NCI-H524 treated with DMSO at 0.1 percent for 48 hours (cell line): ENCODE results near the gene KLHDC7B.
A peak's percentile ranks its signal among the peaks of the same experiment; 100 is the strongest.

Source experiments
- DNase-seq: peaks from one replicate; lab custom pipeline; 2025; lab: John Stamatoyannopoulos, UW

Gene KLHDC7B

DNA sequence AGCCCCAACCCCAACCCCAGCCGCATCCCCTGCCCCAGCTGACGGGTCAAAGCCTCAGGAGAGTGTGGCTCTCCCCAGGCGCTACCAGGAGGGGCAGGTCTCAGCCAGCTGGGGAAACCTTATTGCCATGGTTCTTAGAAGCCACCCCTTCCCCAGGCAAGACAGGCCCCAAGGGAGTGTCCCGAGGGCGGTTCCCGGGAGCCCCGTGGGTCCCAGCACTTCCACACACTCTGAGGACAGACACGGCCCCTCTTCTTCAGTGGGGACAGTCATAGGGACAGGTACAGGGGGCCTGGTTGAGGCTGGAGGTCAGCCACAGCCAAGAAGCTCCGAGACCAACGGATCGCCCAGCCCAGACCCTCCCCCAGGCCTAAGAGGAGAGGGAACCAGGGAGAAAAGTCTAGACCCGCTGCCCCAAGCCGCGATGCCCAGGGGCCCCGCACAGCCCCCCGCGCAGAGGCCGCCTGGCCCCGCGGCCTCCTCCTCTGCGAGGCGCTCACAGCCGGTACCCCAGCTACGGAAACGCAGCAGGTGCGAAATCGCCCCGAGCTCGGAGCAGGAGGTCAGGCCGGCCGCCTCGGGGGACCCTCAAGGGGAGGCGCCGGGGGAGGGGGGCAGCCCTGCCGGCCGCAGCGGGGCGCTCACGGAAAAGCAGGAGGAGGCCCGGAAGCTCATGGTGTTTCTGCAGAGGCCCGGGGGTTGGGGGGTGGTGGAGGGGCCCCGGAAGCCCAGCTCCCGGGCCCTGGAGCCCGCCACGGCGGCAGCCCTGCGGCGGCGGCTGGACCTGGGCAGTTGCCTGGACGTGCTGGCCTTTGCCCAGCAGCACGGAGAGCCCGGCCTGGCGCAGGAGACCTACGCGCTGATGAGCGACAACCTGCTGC is 2.6 kb downstream of the KLHDC7B start:
- no peak for DNase-seq

DNA sequence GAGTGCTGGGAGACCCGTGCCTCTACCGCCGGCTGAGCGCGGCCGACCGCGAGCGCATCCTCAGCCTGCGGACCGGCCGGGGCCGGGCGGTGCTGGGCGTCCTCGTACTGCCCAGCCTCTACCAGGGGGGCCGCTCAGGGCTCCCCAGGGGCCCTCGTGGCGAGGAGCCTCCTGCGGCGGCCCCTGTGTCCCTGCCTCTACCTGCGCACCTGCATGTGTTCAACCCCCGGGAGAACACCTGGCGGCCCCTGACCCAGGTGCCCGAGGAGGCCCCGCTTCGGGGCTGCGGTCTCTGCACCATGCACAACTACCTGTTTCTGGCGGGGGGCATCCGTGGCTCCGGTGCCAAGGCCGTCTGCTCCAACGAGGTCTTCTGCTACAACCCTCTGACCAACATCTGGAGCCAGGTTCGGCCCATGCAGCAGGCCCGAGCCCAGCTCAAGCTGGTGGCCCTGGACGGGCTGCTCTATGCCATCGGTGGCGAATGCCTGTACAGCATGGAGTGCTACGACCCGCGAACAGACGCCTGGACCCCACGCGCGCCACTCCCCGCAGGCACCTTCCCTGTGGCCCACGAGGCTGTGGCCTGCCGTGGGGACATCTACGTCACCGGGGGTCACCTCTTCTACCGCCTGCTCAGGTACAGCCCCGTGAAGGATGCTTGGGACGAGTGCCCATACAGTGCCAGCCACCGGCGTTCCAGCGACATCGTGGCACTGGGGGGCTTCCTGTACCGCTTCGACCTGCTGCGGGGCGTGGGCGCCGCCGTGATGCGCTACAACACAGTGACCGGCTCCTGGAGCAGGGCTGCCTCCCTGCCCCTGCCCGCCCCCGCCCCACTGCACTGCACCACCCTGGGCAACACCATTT is 3.5 kb downstream of the KLHDC7B start:
- DNase-seq, result no peak

DNA sequence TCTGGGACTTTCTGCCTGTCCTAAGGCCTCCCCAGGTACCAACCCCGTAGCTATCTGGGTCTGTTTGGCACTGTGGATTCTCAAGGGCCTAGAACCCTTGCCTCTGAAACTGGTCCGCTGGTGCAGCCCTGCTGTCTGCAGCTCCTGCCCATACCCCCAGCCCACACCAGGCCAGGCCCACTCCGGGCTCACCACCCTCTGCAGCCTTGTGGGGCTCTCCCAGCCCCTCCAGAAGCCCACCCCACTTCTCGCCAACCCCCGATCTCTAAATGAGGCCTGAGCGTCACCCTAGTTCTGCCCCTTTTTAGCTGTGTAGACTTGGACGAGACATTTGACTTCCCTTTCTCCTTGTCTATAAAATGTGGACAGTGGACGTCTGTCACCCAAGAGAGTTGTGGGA is 4.7 kb downstream of the KLHDC7B start:
- no peak for DNase-seq

DNA sequence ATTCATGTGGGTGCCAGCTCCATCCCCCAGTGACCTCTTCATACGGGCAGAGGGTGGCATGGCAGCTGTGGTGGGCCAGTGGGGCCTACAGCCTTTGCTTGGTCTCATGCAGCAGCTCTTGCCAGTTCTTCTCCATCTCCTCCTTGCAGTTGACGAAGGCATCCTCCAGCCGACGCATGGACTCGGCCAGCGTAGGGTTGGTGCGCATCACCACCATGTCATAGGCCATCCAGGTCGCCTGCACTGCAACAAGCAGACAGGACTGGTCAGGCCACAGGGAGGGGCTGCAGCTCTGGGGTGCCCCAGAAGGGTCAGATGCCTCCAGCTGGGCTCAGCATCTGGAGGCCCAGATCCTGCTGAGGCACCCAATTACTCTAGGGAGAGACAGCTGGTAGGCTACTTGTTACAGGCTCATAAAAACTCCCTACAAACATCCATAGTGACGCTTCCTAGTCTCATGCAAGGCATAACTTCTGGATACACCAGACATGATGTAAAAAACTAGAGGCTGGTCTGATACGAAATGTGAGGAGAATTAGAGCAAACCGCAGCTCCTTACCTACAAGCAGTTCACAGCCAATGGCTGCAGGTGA is 5.6 kb downstream of the KLHDC7B start:
- no peak for DNase-seq

DNA sequence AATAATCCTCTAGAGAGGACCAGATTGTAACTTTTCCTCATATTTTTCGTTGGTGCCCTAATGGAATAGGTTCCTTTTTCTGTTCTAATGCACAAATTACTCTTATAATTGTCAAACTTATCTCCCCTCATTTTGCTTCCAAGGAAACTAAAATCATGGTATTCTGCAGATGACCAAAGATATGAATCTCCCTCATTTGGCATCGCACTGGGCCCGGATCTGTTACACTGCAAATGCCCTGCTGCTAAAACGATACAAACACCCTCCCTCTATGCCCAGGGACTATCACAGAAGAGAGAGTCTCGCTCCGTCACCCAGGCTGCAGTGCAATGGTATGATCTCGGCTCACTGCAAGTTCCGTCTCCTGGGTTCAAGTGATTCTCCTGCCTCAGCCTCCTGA is 7.6 kb downstream of the KLHDC7B start:
- DNase-seq, result no peak

DNA sequence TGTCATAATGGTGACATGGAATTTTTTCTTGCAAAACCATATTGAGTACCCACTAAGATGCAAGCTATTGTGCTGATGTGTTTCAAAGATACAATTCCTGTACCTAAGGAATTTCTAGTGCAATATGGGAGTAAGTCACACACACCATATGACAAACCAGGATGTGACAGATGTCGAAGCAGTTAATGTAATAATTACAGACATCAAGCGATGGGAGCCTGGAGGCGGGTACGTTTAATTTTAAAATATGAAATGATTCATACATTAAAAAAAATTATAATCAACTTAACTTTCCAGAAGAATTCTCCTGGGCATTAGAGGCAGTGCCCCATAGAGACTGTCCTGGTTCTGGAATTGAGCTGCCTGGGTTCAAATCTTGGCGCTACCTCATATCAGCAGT is 11.0 kb downstream of the KLHDC7B start:
- no peak for DNase-seq

DNA sequence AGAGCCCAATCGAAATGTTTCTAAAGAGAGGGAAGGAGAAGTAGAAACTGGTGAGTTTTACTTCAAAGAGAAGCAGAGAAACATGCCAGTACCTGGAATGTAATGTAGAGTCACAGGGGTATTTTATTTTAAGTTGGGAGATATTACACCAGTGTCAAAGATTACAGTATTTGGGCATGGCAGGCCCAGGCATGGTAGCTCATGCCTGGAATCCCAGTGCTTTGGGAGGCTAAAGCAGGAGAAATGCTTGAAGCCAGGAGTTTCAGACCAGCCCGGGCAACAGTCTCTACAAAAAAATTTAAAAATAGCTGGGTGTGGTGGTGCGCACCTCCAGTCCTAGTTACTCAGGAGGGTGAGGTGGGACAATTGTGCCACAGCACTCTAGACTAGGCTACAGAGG is 14.3 kb downstream of the KLHDC7B start:
- DNase-seq, result no peak

DNA sequence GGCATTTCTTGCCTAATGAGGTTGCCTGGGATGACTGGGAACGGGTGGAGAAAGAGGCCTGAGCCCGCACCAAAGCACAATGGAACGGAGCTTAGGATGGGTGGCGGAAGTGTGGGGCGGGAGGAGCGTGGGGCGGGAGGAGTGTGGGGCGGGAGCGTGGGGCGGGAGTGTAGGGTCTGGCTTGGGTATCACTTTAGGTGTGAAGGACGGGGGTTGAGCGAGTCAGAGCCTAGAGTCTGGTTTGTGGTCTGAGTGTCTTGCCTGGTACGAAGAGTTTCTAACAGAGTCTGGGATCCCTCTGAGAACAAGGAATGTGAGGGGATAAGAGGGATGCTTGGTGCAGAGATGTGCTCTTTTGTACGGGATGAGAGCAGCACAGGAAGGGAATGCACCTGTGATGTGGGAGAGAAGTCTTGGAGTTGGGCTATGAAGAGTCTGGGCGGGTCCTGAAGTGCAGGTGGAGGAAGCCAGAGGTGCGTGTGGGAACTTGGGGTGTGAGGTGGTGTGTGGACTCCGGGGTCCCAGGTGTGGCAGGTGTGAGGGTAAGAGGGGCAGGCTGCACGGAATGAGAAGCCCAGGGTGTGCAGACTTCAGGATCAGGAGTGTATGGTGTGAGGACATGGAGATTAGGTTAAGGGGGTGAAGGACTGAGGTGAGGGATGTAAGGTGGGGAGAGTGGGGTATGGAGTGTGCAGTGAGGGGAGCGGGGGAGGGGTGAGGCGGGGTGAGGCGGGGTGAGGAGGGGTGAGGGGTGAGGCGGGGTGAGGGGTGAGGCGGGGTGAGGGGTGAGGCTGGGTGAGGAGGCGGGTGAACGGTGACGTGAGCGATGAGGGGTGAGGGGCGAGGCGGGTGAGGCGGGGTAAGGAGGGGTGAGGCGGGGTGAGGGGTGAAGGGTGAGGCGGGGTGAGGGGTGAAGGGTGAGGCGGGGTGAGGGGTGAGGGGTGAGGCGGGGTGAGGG is 16.0 kb downstream of the KLHDC7B start:
- no peak for DNase-seq

DNA sequence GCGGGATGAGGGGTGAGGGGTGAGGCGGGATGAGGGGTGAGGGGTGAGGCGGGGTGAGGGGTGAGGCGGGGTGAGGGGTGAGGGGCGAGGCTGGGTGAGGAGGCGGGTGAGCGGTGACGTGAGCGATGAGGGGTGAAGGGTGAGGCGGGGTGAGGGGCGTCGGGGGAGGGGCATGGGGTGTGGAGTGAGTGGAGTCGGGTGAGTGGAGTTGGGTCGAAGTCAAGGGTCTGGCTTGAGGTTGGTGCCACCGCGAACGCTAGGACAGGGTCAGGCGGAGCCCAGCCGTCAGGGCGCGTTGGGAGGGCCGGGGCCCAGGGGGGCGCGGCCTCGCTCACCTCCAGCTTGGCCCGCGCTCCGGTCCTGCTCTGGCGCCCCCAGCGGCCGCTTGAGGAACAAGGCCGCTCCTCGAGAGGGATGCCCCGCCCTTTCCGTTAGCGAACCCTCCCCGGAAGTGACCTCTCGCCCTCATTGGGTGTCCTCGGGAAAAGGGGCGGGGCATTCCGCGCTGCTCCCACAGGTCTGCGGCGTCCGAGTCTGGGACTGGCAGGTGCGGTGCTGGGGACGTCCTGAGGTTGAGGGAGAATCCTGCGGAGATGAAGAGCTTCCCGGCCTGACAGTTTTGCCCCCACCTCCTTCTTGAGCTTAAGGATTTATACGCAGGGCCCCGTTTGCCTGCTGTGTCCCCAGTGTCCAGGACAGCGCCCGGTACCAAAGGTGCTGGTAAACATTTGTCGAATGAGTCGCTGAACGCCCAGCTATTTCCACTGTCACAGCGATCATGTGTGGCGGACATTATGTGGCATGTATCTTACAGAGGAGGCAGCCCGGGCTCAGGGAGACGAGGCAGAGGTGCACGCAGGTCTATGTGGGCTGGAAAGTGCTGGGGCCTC is 17.1 kb downstream of the KLHDC7B start, which contains the start of gene SYCE3:
SYCE3 (minus strand) TSS at position 397 of the 890 bp plus-strand sequence. CDS start 6,514 bp downstream, outside the sequence.
- peak; percentile 71 for DNase-seq

DNA sequence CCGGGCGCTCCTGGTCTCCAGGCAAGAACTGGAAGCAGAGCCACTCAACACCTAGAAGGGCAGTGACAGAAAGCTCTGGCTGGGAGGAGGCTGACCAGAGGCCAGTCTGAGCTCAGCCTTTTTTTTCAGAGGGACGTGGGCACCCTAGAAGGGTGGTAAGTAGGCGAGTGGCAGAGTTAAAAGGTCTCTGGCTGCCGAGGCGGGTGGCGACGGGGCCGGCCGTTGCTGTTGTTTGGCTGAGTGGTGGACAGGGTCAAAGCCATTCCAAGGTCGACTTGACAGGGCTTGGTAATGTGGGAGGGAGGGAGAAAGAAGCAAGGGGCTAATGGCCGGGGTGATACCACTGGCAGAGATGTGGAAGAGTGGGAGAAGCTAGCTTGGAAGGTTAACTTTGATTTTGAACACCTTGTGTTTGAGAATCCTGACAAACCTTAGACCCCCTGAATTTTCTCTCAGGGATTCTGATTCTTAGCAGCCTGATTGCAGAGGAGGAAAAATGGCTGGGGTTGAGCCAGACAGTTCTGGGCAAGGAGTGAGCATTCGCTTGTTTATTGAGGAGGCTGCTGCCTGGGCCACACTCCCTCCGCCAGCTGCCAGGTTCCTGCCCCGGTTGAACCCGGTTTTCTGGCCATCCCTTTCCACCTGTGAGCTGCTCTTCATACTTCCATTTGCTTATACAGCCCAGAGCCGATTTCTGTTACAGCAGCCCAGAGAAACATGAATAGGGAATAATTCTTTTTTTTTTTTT is 17.9 kb downstream of the KLHDC7B start:
- DNase-seq, result no peak

DNA sequence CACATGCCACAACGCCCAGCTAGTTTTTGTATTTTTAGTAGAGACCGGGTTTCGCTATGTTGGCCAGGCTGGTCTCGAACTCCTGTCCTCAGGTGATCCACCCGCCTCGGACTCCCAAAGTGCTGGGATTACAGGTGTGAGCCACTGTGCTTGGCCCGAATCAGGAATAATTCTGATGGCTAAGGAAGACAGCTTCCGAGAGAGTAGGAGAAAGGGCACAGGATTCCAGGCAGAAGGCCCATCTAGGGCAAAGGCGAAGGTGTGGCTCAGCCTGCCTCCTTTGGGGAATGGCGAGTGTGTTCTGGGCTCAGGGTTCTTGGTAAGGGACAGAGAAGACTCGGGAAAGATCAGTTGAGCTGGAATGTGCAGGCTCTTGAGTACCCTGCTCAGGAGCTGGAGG is 18.6 kb downstream of the KLHDC7B start:
- no peak for DNase-seq

DNA sequence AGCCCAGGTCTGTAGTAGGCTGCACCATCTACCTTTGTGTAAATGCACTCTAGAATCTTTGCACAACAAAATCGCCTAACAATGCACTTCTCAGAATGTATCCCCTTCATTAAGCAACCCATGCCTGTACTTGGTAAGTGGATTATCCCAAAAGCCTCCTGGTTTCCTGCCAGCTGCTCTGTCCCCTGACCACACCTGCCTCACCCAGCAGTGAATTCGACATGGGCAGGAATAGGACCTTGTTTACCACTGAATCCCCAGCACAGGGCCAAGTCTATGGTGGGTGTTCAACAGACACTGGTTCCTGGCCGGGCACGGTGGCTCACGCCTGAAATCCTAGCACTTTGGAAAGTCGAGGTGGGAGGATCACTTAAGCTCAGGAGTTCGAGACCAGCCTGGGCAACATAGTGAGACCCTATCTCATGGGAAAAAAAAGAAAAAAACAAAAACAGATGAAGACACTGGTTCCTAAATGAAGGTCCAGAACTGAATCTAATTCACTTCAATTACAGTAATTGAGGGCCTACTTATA is 22.1 kb downstream of the KLHDC7B start:
- DNase-seq, result no peak

DNA sequence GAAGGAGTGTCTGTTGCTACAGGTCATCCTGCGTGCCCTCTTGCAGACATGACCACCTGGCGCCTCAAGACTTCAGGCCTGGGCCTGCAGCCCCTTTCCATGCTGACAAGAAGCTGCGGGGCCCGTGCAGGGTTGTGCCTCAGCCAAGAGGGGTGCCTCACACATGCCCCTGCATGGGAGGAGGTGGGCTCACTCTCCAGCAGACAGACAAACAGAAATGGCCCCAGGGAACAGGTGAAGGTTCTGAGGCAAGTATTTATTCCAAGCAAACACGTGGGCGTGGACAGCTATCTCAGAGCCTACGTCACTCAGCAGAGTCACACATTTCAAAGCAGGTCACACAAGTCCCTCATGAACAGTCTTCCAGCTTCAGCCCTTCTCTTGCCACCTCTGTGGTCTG is 22.9 kb downstream of the KLHDC7B start:
- no peak for DNase-seq

DNA sequence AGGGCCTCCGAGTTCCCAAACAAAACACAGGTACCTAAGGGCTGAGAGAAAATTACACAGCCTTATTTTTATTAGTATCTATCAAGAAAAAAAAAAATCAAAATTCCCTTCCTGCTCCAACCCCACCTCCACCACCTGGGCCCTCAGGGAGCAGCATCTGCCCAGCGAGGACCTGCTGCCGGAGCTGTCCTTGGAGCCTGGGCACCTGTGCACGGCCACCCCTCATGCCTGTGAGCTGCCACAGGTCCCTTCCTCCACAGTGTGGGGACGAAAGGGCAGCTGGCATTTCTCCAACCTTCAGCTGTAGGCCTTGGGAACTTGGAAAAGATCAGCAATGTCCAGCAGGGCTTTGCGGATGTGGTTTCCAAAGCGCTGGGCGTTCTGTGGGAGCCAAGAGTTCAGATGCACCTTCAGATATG is 23.4 kb downstream of the KLHDC7B start:
- DNase-seq, result no peak

DNA sequence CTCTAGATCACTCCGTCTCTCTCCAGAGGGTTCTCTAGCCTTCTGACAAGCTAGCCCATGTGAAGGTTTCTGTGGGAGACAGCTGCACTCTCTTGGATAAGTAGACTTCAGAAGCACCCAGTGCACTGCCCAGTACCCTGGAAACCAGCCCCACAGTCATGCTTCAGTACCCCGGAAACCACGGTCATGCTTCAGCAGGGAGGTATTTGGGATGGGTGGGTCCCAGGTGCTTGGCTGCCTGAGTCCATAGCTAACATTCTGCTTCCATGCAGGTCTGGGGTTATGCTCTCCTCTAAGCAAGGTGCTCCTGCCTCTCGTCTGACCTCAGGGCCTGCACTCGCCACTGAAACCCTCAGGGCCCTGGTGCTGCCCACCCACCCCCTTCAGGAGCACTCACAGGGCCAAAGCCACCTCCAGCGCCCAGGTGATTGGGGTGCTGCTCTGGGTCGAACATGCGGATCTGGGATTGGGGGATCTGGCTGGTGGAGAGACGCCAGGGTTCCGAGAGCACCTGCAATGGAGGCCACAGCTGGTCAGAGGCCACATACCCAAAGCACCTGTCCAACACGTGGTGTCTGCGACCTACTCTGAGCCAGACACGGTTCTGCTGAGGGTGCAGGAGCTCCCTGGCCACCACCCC is 24.3 kb downstream of the KLHDC7B start:
- DNase-seq, result no peak

DNA sequence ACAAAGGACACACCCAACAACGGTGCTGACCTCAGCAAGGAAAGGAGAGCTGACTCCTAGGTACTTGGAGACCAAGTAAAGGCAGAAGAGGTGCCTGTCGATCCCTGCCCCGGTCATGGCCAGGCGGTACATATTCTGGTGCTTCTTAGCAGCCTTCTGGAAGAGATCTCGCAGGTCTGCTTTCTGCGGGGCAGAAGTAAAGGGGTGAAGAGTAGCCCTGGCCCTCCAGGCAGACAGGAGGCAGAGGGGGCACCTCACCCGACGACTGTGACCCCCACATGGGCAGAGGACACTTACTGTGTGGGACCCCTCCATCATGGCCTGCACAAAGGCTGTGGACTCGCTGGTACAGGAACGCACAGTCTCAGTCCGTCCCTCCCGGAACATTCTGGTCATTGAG is 25.2 kb downstream of the KLHDC7B start:
- DNase-seq, result no peak

DNA sequence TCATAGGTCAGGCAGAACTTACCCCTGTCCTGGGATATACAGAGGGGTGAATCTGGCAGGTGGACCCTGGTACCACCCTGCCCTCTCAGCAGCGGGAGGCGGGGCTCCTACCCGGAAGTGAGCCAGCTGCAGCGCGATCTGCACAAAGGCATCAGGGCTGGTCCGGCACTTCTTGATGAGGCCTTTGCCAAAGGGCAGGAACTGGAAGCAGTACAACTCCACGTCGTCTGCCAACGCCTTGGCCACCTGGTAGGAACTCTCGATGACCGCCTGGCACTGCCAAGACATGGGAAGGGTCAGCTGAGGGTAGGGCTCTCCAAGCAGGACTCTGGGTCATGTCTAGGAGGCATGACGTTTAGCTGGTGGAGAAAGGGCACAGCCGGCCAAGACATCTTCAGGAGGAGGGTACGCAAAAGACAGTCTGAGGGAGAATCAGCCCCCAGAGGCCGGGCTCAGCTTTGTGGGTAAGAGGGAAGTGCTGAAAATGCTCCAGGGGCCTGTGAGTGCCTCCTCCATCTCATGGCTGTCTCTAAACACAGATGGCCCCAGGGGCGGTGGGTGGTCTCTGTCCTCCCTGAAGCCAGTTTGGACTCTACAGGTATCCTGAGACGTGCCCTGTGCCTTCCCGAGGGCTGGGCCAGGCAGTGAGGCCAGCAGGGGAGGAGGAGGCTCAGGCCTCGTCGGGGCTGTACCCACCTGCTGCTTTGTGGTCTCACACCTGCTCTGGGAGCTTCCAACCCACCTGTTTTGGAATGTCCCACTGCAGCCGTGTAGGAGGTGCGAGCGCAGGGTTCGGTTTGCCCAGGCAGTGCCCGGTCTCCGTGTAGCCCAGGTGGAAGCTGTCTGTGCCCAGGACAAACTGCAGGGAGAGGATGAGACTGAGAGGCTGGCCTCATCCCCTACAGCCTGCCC is 25.8 kb downstream of the KLHDC7B start:
- no peak for DNase-seq

DNA sequence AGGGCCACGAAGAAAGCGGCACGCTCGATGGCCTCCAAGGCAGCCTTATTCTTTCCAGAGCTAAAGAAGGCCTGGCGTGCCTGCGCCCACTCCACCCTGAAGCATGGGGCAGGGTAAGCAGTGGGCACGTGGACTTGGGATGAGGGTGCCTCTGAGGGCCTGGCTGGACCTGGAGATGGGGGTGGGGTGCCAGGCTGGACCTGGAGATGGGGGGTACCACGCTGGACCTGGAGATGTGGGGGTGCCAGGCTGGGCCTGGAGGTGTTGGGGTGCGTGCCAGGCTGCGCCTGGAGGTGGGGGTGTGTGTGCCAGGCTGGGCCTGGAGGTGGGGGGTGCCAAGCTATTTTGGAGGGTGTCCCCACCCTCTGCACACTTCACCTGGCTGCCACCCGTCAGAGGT is 27.3 kb downstream of the KLHDC7B start:
- DNase-seq, result no peak
